Renal cortical epithelial cell (primary cell): Measurements from ENCODE around the gene CHPF. TPM values are rescaled to one million over a fixed set of nuclear protein-coding genes. Genes with fewer than 3 reads are reported as not detected.

ENCODE experiments used
- DNase-seq: peaks from one replicate; pipeline ENCODE4 v3.0.0-alpha.2; 2011; ENCODE audit warnings: low read depth
- total RNA-seq: library from RNA; depleted of rRNA; stranded (reverse); fragments of >200 nt; gene quantifications from 2 replicates; pipeline ENCODE4 v1.2.3, GENCODE V29; 2014

The CHPF gene
- total RNA-seq, 1 donor from 2014 or later = 136 TPM

GRCh38 chr2:219552382-219553167 is 9.0 kb upstream of the CHPF start:
- peak; percentile 46 for DNase-seq

GRCh38 chr2:219551441-219552381 is 8.1 kb upstream of the CHPF start:
- peak; percentile 55 for DNase-seq

- DNase-seq = no peak
Measured at GRCh38 chr2:219549619-219550018, 6.0 kb upstream of the CHPF start.

- no peak for DNase-seq
Measured at GRCh38 chr2:219548990-219549389, 5.4 kb upstream of the CHPF start.

- no peak for DNase-seq
Measured at GRCh38 chr2:219547621-219548020, 4.0 kb upstream of the CHPF start.

- no peak for DNase-seq
Measured at GRCh38 chr2:219545943-219546352, 2.3 kb upstream of the CHPF start.

- DNase-seq = no peak
Measured at GRCh38 chr2:219545295-219545942, 1.8 kb upstream of the CHPF start.

GRCh38 chr2:219544567-219544966 is 958 bp upstream of the CHPF start:
- DNase-seq = no peak

- no peak for DNase-seq
Measured at GRCh38 chr2:219542931-219543595, 546 bp downstream of the CHPF start.

- DNase-seq = peak; percentile 55
Measured at GRCh38 chr2:219541611-219542180, 1.9 kb downstream of the CHPF start.

GRCh38 chr2:219540784-219541504 is 2.7 kb downstream of the CHPF start:
- no peak for DNase-seq

- no peak for DNase-seq
Measured at GRCh38 chr2:219539926-219540678, 3.5 kb downstream of the CHPF start.

GRCh38 chr2:219538956-219539788 is 4.4 kb downstream of the CHPF start:
- no peak for DNase-seq

- DNase-seq = no peak
Measured at GRCh38 chr2:219538504-219538951, 5.1 kb downstream of the CHPF start.

- DNase-seq = no peak
Measured at GRCh38 chr2:219537657-219538488, 5.7 kb downstream of the CHPF start.

- no peak for DNase-seq
Measured at GRCh38 chr2:219536967-219537366, 6.6 kb downstream of the CHPF start.

GRCh38 chr2:219536425-219536824 is 7.2 kb downstream of the CHPF start:
- DNase-seq = no peak
